Trophoblast cell (in vitro differentiated cells and primary cell): ENCODE results near the gene TXNRD2.

Source experiments
- DNase-seq, 2 donors: peaks; one replicate each; pipeline ENCODE4 v3.0.0-alpha.2; 2016
- H2AFZ ChIP-seq: 2 replicates; pipeline ENCODE4 v1.6.1; 2013; ENCODE audit warnings: low read length, moderate library complexity, mild to moderate bottlenecking; ENCODE audit not compliant: insufficient read depth, poor library complexity
- H2AK5ac ChIP-seq: 2 replicates; pipeline ENCODE4 v1.6.1; 2013; ENCODE audit warnings: mild to moderate bottlenecking, low read length
- H2BK120ac ChIP-seq: 2 replicates; pipeline ENCODE4 v1.6.1; 2013; ENCODE audit warnings: low read length, mild to moderate bottlenecking, moderate library complexity; ENCODE audit not compliant: insufficient read depth, poor library complexity
- H2BK12ac ChIP-seq: 2 replicates; pipeline ENCODE4 v1.6.1; 2013; ENCODE audit warnings: mild to moderate bottlenecking, low read length, moderate library complexity
- H2BK5ac ChIP-seq: 2 replicates; pipeline ENCODE4 v1.6.1; 2013; ENCODE audit warnings: low read length, low read depth, moderate library complexity, mild to moderate bottlenecking; ENCODE audit not compliant: poor library complexity
- H3K14ac ChIP-seq: 2 replicates; pipeline ENCODE4 v1.6.1; 2013; ENCODE audit warnings: mild to moderate bottlenecking, low read length
- H3K18ac ChIP-seq: 2 replicates; pipeline ENCODE4 v1.6.1; 2013; ENCODE audit warnings: mild to moderate bottlenecking, low read length
- H3K23ac ChIP-seq: 2 replicates; pipeline ENCODE4 v1.6.1; 2013; ENCODE audit warnings: low read length
- H3K27ac ChIP-seq: 2 replicates; pipeline ENCODE4 v1.5.1; 2013; ENCODE audit warnings: low read depth, mild to moderate bottlenecking, inconsistent platforms, low read length, moderate library complexity
- H3K27me3 ChIP-seq: 2 replicates; pipeline ENCODE4 v1.6.1; 2013; ENCODE audit warnings: inconsistent platforms, mild to moderate bottlenecking, low read length, moderate library complexity; ENCODE audit not compliant: insufficient read depth
- H3K36me3 ChIP-seq, 2 experiments: 1 replicate in 1 of 2; 2 replicates in 1 of 2; pipeline ENCODE4 v1.6.1; 2013; ENCODE audit warnings: low read length in 2 of 2, mild to moderate bottlenecking in 2 of 2, moderate library complexity in 1 of 2; ENCODE audit not compliant: insufficient read depth in 2 of 2, control insufficient read depth in 1 of 2
- H3K4ac ChIP-seq: 2 replicates; pipeline ENCODE4 v1.6.1; 2013; ENCODE audit warnings: low read depth, mild to moderate bottlenecking, low read length, moderate library complexity
- H3K4me1 ChIP-seq, 2 experiments: 1 replicate in 1 of 2; 2 replicates in 1 of 2; pipeline ENCODE4 v1.6.1; 2013; ENCODE audit warnings: low read length in 2 of 2, mild to moderate bottlenecking in 2 of 2, moderate library complexity in 1 of 2; ENCODE audit not compliant: insufficient read depth in 2 of 2, control insufficient read depth in 1 of 2
- H3K4me2 ChIP-seq: 2 replicates; pipeline ENCODE4 v1.6.1; 2013; ENCODE audit warnings: inconsistent platforms, mild to moderate bottlenecking, low read length, moderate library complexity
- H3K4me3 ChIP-seq: 2 replicates; pipeline ENCODE4 v1.5.1; 2013; ENCODE audit warnings: mild to moderate bottlenecking, low read depth, low read length, inconsistent platforms
- H3K79me1 ChIP-seq: one replicate; pipeline ENCODE4 v1.6.1; 2013; ENCODE audit warnings: low read length
- H3K79me2 ChIP-seq: 2 replicates; pipeline ENCODE4 v1.6.1; 2013; ENCODE audit warnings: low read length, mild to moderate bottlenecking; ENCODE audit not compliant: control insufficient read depth, insufficient read depth, poor library complexity
- H3K9ac ChIP-seq: 2 replicates; pipeline ENCODE4 v1.6.1; 2013; ENCODE audit warnings: mild to moderate bottlenecking, low read length
- H3K9me3 ChIP-seq: 2 replicates; pipeline ENCODE4 v1.6.1; 2013; ENCODE audit warnings: low read depth, mild to moderate bottlenecking, control low read depth, inconsistent platforms, low read length; ENCODE audit not compliant: insufficient read depth
- H4K12ac ChIP-seq: 2 replicates; pipeline ENCODE4 v1.6.1; 2013; ENCODE audit warnings: low read depth, mild to moderate bottlenecking, low read length, moderate library complexity
- H4K8ac ChIP-seq: 2 replicates; pipeline ENCODE4 v1.6.1; 2013; ENCODE audit warnings: low read depth, mild to moderate bottlenecking, low read length, moderate library complexity
- H4K91ac ChIP-seq: one replicate; pipeline ENCODE4 v1.6.1; 2013; ENCODE audit warnings: low read depth, mild to moderate bottlenecking, low read length, moderate library complexity
- WGBS: extraction: QIAGEN DNeasy Blood & Tissue Kit; methylation state at CpG from one replicate; pipeline ENCODE4 v1.1.7; 2013; ENCODE audit warnings: missing lambda C conversion rate; ENCODE audit not compliant: insufficient read length, insufficient coverage; ENCODE audit errors: extremely low coverage; 5-methylcytosine and 5-hydroxymethylcytosine counted together

TXNRD2 gene

GRCh38 chr22:19980766-19981165 is 39.1 kb upstream of the TXNRD2 start:
- Histone ChIP-seq H3K4me1 (peaks cover 3 to 5% of the 10 kb centered on the region in 2 experiments), H2BK5ac (no peak overlapping the region), H2AFZ (no peak overlapping the region), H4K8ac (no peak overlapping the region), H3K27me3 (no peaks in the 10 kb centered on the region), H2AK5ac (no peak overlapping the region), H3K4me3 (no peak overlapping the region), H3K18ac (no peak overlapping the region), H3K4me2 (no peak overlapping the region), H3K9me3 (peaks cover 2% of the 10 kb centered on the region), H2BK120ac (no peak overlapping the region), H3K4ac (no peak overlapping the region), H2BK12ac (no peak overlapping the region), H3K79me2 (no peaks in the 10 kb centered on the region), H3K9ac (no peak overlapping the region), H3K23ac (no peak overlapping the region), H3K14ac (no peak overlapping the region), H4K12ac (no peak overlapping the region), H4K91ac (no peak overlapping the region), H3K27ac (no peak overlapping the region), H3K36me3 (peaks cover 4 to 10% of the 10 kb centered on the region in 2 experiments), H3K79me1 (no peaks in the 10 kb centered on the region)
- DNase-seq: peak in 1 of 2 donors; percentile 33
- no CpG with 5 or more reads among the region's 7 CpGs for WGBS

GRCh38 chr22:19979712-19980493 is 38.3 kb upstream of the TXNRD2 start:
- H3K9ac ChIP-seq: no peak overlapping the region
- H2BK12ac ChIP-seq: no peak overlapping the region
- no peaks in the 10 kb centered on the region for H3K79me2 ChIP-seq
- H3K79me1 ChIP-seq: no peaks in the 10 kb centered on the region
- no peak overlapping the region for H3K4ac ChIP-seq
- H4K8ac ChIP-seq: no peak overlapping the region
- no peak overlapping the region for H4K91ac ChIP-seq
- H2BK120ac ChIP-seq: no peak overlapping the region
- H3K18ac ChIP-seq: no peak overlapping the region
- no peak overlapping the region for H3K4me2 ChIP-seq
- no peak overlapping the region for H3K23ac ChIP-seq
- peaks cover 5 to 10% of the 10 kb centered on the region in 2 experiments for H3K4me1 ChIP-seq
- H3K14ac ChIP-seq: no peak overlapping the region
- no peak overlapping the region for H2AK5ac ChIP-seq
- peaks cover 2% of the 10 kb centered on the region for H3K9me3 ChIP-seq
- H3K36me3 ChIP-seq: peaks cover 4 to 10% of the 10 kb centered on the region in 2 experiments
- no peaks in the 10 kb centered on the region for H3K27me3 ChIP-seq
- DNase-seq: no peak
- H3K27ac ChIP-seq: no peak overlapping the region
- H3K4me3 ChIP-seq: peak overlapping the region; percentile 31
- WGBS: no CpG with 5 or more reads among the region's 52 CpGs
- H2AFZ ChIP-seq: no peak overlapping the region
- H4K12ac ChIP-seq: no peak overlapping the region
- no peak overlapping the region for H2BK5ac ChIP-seq

DNA sequence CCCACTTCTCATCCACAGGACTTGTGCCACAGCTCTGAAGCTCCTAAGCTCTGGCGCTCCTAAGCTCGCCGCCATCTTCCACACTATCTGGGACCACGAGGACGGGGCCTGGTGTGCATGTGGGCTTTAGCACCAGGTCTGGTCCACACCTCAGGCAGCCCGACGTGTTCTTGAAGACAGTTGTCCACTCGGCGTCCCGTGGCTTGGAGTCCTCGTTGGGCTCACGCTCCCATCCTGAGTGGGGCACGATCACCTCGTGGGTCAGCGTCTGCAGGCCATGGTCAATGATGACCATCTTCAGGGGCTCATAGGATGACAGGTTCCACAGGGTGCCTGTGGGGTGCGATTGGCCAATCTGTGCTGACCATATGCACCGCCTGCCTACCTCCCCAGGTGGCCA is 37.1 kb upstream of the TXNRD2 start:
- no CpG with 5 or more reads among the region's 17 CpGs for WGBS
- Histone ChIP-seq H3K23ac (no peak overlapping the region), H4K8ac (no peak overlapping the region)

DNA sequence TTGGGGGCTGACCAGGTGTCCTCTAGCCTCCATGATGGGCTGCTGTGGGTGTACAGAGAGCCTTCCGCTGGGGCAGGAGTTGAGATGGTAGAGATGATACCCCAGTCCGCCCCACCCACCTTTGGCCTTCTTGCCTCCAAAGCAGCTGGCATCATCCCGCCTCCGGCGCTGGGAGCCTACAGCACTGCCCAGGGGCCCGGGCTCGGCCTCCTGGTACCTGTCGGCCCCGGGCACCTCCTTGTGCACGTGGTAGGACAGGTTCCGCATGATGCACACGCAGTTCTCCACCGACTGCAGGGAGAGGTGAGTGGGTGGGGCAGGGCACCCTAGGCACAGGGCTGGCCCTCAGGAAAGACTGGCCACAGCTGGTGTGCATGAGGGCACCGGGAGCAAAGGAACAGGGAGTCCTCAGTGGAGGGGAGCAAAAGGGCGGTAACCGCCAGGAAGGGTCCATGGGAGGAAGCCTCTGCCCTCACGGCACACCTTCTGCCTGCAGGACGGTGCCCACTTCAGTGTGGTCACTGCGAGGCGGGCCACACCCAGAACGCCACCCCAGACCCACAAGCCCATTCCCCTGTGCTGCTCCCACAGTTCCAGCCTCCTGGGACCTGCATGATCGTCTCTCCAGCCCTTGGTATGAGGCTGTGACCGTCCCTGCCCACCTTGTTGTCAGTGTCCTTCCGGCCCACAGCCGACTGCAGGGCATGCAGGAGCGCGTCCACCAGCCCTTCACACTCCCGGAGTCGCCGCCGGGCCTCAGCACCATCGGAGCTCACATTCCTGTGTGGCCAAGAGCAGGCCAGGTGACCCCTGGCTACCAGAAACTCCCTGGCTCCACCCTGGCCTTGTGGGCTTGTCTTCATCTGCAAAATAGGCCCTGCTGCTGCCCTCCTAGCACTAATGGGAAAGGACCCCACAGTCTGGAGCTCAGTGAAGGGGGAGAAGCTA is 36.0 kb upstream of the TXNRD2 start:
- Histone ChIP-seq H3K14ac (no peak overlapping the region), H4K8ac (no peak overlapping the region), H3K4me1 (peaks cover 2 to 5% of the 10 kb centered on the region in 2 experiments), H3K27ac (no peak overlapping the region), H3K36me3 (peaks cover 4 to 10% of the 10 kb centered on the region in 2 experiments), H3K27me3 (no peaks in the 10 kb centered on the region), H3K4me2 (no peak overlapping the region), H4K91ac (no peak overlapping the region), H3K79me2 (no peaks in the 10 kb centered on the region), H2BK120ac (no peak overlapping the region), H2AFZ (no peak overlapping the region), H3K23ac (no peak overlapping the region), H3K9me3 (peaks cover 2% of the 10 kb centered on the region), H2BK12ac (no peak overlapping the region), H3K4me3 (no peak overlapping the region), H4K12ac (no peak overlapping the region), H3K4ac (no peak overlapping the region), H3K79me1 (no peaks in the 10 kb centered on the region), H3K18ac (no peak overlapping the region), H2AK5ac (no peak overlapping the region), H2BK5ac (no peak overlapping the region), H3K9ac (no peak overlapping the region)
- peak; percentile 59 to 71 for DNase-seq
- no CpG with 5 or more reads among the region's 32 CpGs for WGBS

More for the DNA sequence above, 37.1 kb upstream of the TXNRD2 start:
- no peak overlapping the region for H3K4ac ChIP-seq
- H2AK5ac ChIP-seq: no peak overlapping the region
- H3K27me3 ChIP-seq: no peaks in the 10 kb centered on the region
- no peak overlapping the region for H4K12ac ChIP-seq
- no peak overlapping the region for H3K4me2 ChIP-seq
- no peak overlapping the region for H3K4me3 ChIP-seq
- peaks cover 4 to 10% of the 10 kb centered on the region in 2 experiments for H3K36me3 ChIP-seq
- no peak overlapping the region for H3K27ac ChIP-seq
- H2BK120ac ChIP-seq: no peak overlapping the region
- H3K18ac ChIP-seq: no peak overlapping the region
- no peak overlapping the region for H2BK5ac ChIP-seq
- H3K79me1 ChIP-seq: no peaks in the 10 kb centered on the region
- H3K79me2 ChIP-seq: no peaks in the 10 kb centered on the region
- no peak overlapping the region for H3K14ac ChIP-seq
- H2AFZ ChIP-seq: no peak overlapping the region
- no peak overlapping the region for H2BK12ac ChIP-seq
- H3K9ac ChIP-seq: no peak overlapping the region
- H3K4me1 ChIP-seq: peaks cover 2 to 5% of the 10 kb centered on the region in 2 experiments
- DNase-seq: no peak
- no peak overlapping the region for H4K91ac ChIP-seq
- peaks cover 2% of the 10 kb centered on the region for H3K9me3 ChIP-seq
